Ureter (tissue), 1 donor: ENCODE measurements around the gene XXYLT1. TPM values are rescaled to one million over a fixed set of nuclear protein-coding genes. Genes with fewer than 3 reads are reported as not detected.
A peak's percentile ranks its signal among the peaks of the same experiment; 100 is the strongest.

Experiments used
- DNase-seq: peaks from one replicate; pipeline ENCODE4 v3.0.0-alpha.2; 2020; ENCODE audit warnings: low spot score
- total RNA-seq: library from RNA; stranded (reverse); gene quantifications from one replicate; pipeline ENCODE4 v1.2.4, GENCODE V29; 2023
- donor health status: DM: yes; HTN: yes; CAD: no.

XXYLT1 gene
- total RNA-seq, 1 donor from 2014 or later = 19.7 TPM

GRCh38 chr3:195185583-195185982 lies 85.4 kb downstream of the XXYLT1 start:
- no peak for DNase-seq

GRCh38 chr3:195184716-195185421 lies 86.1 kb downstream of the XXYLT1 start:
- no peak for DNase-seq

GRCh38 chr3:195183071-195183776 lies 87.7 kb downstream of the XXYLT1 start:
- DNase-seq = no peak

GRCh38 chr3:195182470-195182795 lies 88.5 kb downstream of the XXYLT1 start:
- no peak for DNase-seq

GRCh38 chr3:195181741-195182469 lies 89.1 kb downstream of the XXYLT1 start:
- DNase-seq = no peak

- no peak for DNase-seq
Observed at GRCh38 chr3:195181113-195181498, 89.9 kb downstream of the XXYLT1 start.

GRCh38 chr3:195180490-195181112 lies 90.4 kb downstream of the XXYLT1 start:
- no peak for DNase-seq

- no peak for DNase-seq
Observed at GRCh38 chr3:195179776-195180489, 91.0 kb downstream of the XXYLT1 start.

- no peak for DNase-seq
Observed at GRCh38 chr3:195178124-195178910, 92.6 kb downstream of the XXYLT1 start.

GRCh38 chr3:195177422-195178123 lies 93.4 kb downstream of the XXYLT1 start:
- DNase-seq = no peak

- no peak for DNase-seq
Observed at GRCh38 chr3:195176776-195177175, 94.2 kb downstream of the XXYLT1 start.

GRCh38 chr3:195175476-195176337 lies 95.3 kb downstream of the XXYLT1 start:
- no peak for DNase-seq

- DNase-seq = no peak
Observed at GRCh38 chr3:195175076-195175475, 95.9 kb downstream of the XXYLT1 start.

GRCh38 chr3:195173657-195174056 lies 97.3 kb downstream of the XXYLT1 start:
- DNase-seq = peak; percentile 26

GRCh38 chr3:195172896-195173295 lies 98.1 kb downstream of the XXYLT1 start:
- peak; percentile 32 for DNase-seq

GRCh38 chr3:195172039-195172684 lies 98.8 kb downstream of the XXYLT1 start:
- peak; percentile 39 for DNase-seq

GRCh38 chr3:195171093-195171873 lies 99.7 kb downstream of the XXYLT1 start:
- DNase-seq = no peak

- DNase-seq = no peak
Observed at GRCh38 chr3:195170496-195170895, 100.5 kb downstream of the XXYLT1 start.
